Kidney capillary endothelial cell (primary cell): ENCODE data around the gene PRKCA.
"Not testable (repeated sequence)": the region's sequence is repeated elsewhere in the genome, so short reads cannot be mapped to it uniquely, and the experiment has no call there.

Experiments
- DNase-seq: peaks from one replicate; pipeline ENCODE4 v3.0.0-alpha.2; 2018; ENCODE audit warnings: low spot score

The PRKCA gene

GRCh38 chr17:66351701-66352100 is 49.3 kb downstream of the PRKCA start:
- no peak for DNase-seq

DNA sequence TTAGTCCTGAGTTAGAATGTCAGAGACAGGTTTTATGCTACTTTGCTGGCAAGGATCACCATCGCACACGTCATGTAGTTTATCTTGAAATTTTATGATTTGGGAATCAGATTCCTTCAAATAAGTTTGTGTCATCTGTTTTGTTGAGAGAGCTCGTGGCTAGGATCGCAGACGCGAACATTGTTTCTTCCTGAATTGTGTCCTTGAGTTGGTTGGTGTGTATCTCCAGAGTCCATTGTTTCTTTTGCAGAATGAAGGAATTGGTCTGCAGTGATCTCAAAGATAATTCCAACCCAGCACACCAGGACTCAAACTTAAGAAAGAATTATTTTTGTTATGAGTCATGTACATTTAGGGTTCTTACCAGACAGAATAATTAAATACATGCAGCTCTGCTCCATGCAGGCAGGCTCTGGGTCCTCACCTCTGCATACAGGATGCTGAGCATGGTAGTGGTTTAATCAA is 51.6 kb downstream of the PRKCA start:
- DNase-seq: no peak

- no peak for DNase-seq
Measured at GRCh38 chr17:66354472-66354871, 52.1 kb downstream of the PRKCA start.

- DNase-seq: no peak
Measured at GRCh38 chr17:66354981-66355380, 52.6 kb downstream of the PRKCA start.

- DNase-seq: no peak
Measured at GRCh38 chr17:66355510-66355909, 53.1 kb downstream of the PRKCA start.

- no peak for DNase-seq
Measured at GRCh38 chr17:66357037-66357436, 54.6 kb downstream of the PRKCA start.

- DNase-seq: no peak
Measured at GRCh38 chr17:66359351-66359750, 56.9 kb downstream of the PRKCA start.

DNA sequence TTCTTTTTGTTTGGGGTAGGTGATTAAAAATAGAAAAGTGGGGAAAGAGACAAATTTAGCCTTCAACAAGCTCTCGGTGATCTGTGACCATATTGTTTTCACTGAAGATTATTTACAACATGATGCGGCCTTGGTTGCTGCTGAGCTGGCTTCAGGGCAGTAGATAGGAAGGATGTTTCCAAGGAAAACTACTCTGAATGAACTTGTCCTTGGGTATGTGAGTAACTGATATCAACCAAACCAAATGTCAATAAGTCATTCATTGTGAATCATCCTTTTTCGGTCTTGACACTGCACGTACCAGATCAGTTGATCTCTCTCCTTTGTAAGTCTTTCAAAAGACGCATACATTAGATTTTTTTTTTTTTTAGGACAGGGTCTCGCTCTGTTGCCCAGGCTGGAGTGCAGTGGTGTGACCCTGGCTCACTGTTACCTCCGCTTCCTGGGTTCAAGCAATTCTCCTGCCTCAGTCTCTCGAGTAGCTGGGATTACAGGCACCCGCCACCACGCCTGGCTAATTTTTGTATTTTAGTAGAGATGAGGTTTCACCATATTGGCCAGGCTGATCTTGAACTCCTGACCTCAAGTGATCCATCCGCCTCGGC is 58.6 kb downstream of the PRKCA start:
- DNase-seq: not testable (repeated sequence)

DNA sequence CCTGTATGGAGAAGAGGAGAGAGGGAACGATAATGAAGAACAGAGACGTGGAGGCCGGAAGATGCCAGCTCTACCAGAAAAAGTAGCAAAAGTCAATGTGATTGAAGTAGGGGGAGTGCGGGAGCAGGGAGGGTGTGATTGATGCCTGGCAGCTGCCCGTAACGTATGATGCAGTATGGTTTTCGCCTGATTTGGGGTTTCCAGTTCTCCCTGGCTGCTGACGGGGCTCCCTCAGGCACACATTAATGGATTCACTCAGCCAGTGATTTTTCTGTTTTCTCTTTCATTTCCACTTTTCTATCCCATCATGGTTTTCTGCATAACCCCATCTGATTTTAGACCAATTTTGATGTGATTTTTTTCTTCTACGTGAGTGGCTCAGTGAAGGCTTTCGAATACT is 62.1 kb downstream of the PRKCA start:
- no peak for DNase-seq

- DNase-seq: no peak
Measured at GRCh38 chr17:66364990-66365490, 62.6 kb downstream of the PRKCA start.

- no peak for DNase-seq
Measured at GRCh38 chr17:66365903-66366302, 63.5 kb downstream of the PRKCA start.

DNA sequence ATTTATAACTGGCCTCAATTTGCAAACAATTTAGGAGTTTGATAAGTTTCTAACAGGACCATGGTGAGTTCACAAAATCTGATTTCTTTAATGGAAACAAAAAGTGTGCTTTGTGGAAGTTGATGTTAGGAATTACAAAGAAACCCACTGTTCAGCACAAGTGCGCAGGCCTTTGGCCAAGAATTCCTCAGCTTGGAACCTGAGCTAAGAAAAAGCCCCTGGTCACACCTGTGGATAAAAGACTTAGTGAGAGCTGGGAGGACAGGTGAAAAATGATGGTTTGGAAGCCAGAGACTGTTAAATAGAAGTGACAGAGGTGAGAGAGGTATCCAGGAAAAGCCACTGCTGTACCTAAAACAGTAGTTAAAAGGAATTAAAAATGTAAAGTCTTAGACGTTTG is 64.7 kb downstream of the PRKCA start:
- DNase-seq: no peak

DNA sequence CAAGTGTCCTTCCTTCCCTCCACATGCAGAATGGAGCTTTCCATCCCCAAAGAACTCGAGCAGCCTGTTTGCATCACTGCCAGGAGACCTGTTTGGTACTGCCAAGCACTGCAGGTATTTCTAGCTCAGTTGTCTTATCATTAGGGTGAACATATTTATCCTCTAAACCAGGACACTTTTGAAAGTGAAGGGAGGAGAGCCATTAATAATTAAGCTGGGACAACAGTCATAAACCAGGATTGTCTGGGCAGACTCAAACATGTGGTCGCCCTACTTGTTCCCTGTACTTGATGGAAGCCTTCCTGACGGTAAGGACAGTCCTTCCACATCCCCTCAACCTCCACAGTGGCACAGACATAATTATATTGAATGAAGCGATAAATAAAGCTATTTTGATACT is 67.4 kb downstream of the PRKCA start:
- no peak for DNase-seq

GRCh38 chr17:66371561-66371960 is 69.1 kb downstream of the PRKCA start:
- no peak for DNase-seq

DNA sequence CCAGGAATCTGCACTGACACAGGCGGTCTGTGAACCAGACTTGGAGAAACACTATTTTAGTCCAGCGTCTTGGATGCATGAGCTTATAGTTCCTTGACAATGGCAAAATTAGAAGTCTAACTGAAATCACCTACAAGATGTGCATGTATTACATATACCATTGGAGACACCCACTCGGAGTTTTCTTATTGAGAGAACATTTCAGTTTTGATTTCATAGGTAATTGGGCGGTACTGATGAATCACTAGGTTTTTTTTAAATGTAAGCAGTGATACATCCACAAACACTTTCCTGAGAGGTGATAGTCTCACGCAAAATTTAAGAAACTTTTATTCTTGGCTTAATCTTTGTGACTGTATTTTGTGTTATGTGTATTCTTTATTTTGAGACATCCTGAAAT is 69.8 kb downstream of the PRKCA start:
- DNase-seq: no peak

DNA sequence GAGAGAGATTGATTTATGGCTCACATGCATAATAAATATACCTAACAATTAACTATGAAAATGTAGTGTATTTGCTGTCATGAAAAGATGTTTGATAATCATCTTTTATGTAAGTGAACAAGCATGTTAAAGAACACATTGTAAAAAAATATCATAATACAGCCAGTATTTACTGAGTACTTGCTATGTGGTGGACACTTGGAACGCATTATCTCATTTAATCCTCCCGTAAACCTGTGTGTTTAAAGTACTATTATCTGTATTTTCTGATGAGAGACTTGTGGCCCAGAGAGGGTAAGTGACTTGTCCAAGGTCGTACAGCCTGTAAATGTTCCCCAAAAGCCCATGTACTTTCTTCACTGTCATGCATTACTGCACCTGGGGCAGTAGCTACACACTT is 70.7 kb downstream of the PRKCA start:
- no peak for DNase-seq

GRCh38 chr17:66373944-66374817 is 71.8 kb downstream of the PRKCA start:
- no peak for DNase-seq

GRCh38 chr17:66375121-66375520 is 72.7 kb downstream of the PRKCA start:
- no peak for DNase-seq

- DNase-seq: no peak
Measured at GRCh38 chr17:66378296-66378695, 75.9 kb downstream of the PRKCA start.

- DNase-seq: no peak
Measured at GRCh38 chr17:66379544-66379943, 77.1 kb downstream of the PRKCA start.

DNA sequence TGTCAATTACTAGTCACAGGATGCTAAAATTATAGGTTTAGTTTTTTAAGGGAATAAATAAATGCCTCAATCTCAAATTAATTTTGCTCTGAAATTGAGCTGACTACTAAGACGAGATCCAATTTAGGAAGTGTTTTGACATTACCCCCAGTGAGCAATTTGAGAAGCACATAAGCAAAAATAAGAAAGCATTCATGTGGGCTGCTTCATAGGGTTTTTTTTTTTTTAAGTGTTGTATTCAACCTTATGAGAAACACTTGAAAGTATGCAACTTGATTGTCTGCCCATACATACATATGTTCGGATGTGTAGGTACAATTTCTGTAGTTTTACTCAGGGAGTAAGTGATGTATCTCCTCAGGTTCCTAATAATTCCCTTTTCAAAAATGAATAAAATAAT is 77.6 kb downstream of the PRKCA start:
- DNase-seq: no peak

GRCh38 chr17:66381701-66382362 is 79.4 kb downstream of the PRKCA start:
- DNase-seq: no peak

DNA sequence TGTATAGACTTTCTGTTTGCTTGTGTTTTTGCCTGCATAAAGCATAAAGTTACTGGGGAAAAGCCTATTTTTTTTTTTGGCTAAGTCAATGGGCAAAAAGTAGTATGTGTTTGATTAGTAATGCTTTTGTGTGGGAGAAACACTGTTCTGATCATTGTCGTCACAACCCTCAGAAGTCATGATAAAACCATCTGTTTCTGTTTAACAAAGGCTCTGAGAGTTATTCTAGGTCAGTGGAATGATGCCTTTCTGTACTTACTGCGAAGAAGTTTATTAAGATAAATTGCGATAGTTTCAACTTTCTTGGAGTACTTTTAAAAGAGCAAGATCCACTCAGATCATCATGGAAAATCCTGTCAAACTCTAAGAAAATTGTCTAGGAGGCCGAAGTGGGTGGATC is 80.9 kb downstream of the PRKCA start:
- no peak for DNase-seq
